ENCODE results near the gene JADE1. TPM values are rescaled to one million over a fixed set of nuclear protein-coding genes. Genes with fewer than 3 reads are reported as not detected.

Gene JADE1
- polyA plus RNA-seq, 4 donors, result 6.2 to 27.3 (median 12.7) TPM

GRCh38 chr4:128830906-128831503 is 21.5 kb downstream of the JADE1 start:
- 11 to 21% (median 18%) methylated on average over 5 of the region's 5 CpGs for WGBS, 3 donors
- Histone ChIP-seq H3K27me3 (ENCODE audit: control insufficient read depth in 3 of 3, insufficient read depth in 3 of 3, low read length in 3 of 3) (no peaks in the 10 kb centered on the region), H3K9me3 (ENCODE audit: control insufficient read depth in 2 of 2, insufficient read depth in 1 of 2, low read depth in 1 of 2, low read length in 1 of 2) (no peaks in the 10 kb centered on the region), H3K27ac (ENCODE audit: low read depth in 1 of 3, low read length in 2 of 3) (peak overlapping the region in 1 of 3 donors; percentile 78), H3K36me3 (ENCODE audit: control insufficient read depth in 3 of 3, insufficient read depth in 2 of 3, low read depth in 1 of 3, low read length in 3 of 3) (peaks cover 0 to 25% (median 6%) of the 10 kb centered on the region in 3 donors), H3K4me1 (ENCODE audit: control insufficient read depth in 3 of 3, insufficient read depth in 2 of 3, low read depth in 1 of 3, low read length in 2 of 3) (peaks cover 7 to 46% (median 25%) of the 10 kb centered on the region in 3 donors), H3K4me3 (ENCODE audit: low read depth in 1 of 3, low read length in 3 of 3) (no peak overlapping the region)
- FAIRE-seq (no peak), DNase-seq (no peak)

- 9 to 48% (median 38%) methylated on average over 8 of the region's 8 CpGs for WGBS, 3 donors
- peak; percentile 73 to 83 for DNase-seq
- H3K27me3 ChIP-seq (ENCODE audit: control insufficient read depth in 3 of 3, insufficient read depth in 3 of 3, low read length in 3 of 3), result no peaks in the 10 kb centered on the region
- peaks cover 7 to 41% (median 25%) of the 10 kb centered on the region in 3 donors for H3K4me1 ChIP-seq (ENCODE audit: control insufficient read depth in 3 of 3, insufficient read depth in 2 of 3, low read depth in 1 of 3, low read length in 2 of 3)
- H3K36me3 ChIP-seq (ENCODE audit: control insufficient read depth in 3 of 3, insufficient read depth in 2 of 3, low read depth in 1 of 3, low read length in 3 of 3), result peaks cover 0 to 25% (median 6%) of the 10 kb centered on the region in 3 donors
- H3K4me3 ChIP-seq (ENCODE audit: low read depth in 1 of 3, low read length in 3 of 3), result no peak overlapping the region
- no peaks in the 10 kb centered on the region for H3K9me3 ChIP-seq (ENCODE audit: control insufficient read depth in 2 of 2, insufficient read depth in 1 of 2, low read depth in 1 of 2, low read length in 1 of 2)
- no peak for FAIRE-seq
- H3K27ac ChIP-seq (ENCODE audit: low read depth in 1 of 3, low read length in 2 of 3), result peak overlapping the region in 2 of 3 donors; percentile 9 to 78
Observed at GRCh38 chr4:128831531-128832242, 22.2 kb downstream of the JADE1 start.

- Histone ChIP-seq H3K4me3 (ENCODE audit: low read depth in 1 of 3, low read length in 3 of 3) (no peak overlapping the region), H3K27ac (ENCODE audit: low read depth in 1 of 3, low read length in 2 of 3) (peak overlapping the region in 1 of 3 donors; percentile 78), H3K4me1 (ENCODE audit: control insufficient read depth in 3 of 3, insufficient read depth in 2 of 3, low read depth in 1 of 3, low read length in 2 of 3) (peaks cover 7 to 41% (median 20%) of the 10 kb centered on the region in 3 donors), H3K36me3 (ENCODE audit: control insufficient read depth in 3 of 3, insufficient read depth in 2 of 3, low read depth in 1 of 3, low read length in 3 of 3) (peaks cover 0 to 28% (median 6%) of the 10 kb centered on the region in 3 donors), H3K9me3 (ENCODE audit: control insufficient read depth in 2 of 2, insufficient read depth in 1 of 2, low read depth in 1 of 2, low read length in 1 of 2) (no peaks in the 10 kb centered on the region), H3K27me3 (ENCODE audit: control insufficient read depth in 3 of 3, insufficient read depth in 3 of 3, low read length in 3 of 3) (no peaks in the 10 kb centered on the region)
- FAIRE-seq (no peak), DNase-seq (no peak)
- 24 to 59% (median 28%) methylated on average over 2 of the region's 2 CpGs for WGBS, 3 donors
Observed at GRCh38 chr4:128832243-128832625, 22.7 kb downstream of the JADE1 start.

- peak overlapping the region in 1 of 3 donors; percentile 26 for H3K27ac ChIP-seq (ENCODE audit: low read depth in 1 of 3, low read length in 2 of 3)
Observed at GRCh38 chr4:128835498-128836222, 26.2 kb downstream of the JADE1 start.

GRCh38 chr4:128837198-128837597 is 27.7 kb downstream of the JADE1 start:
- no peak overlapping the region for H3K4me3 ChIP-seq (ENCODE audit: low read depth in 1 of 3, low read length in 3 of 3)
- H3K4me1 ChIP-seq (ENCODE audit: control insufficient read depth in 3 of 3, insufficient read depth in 2 of 3, low read depth in 1 of 3, low read length in 2 of 3), result peaks cover 3 to 18% (median 5%) of the 10 kb centered on the region in 3 donors
- no peaks in the 10 kb centered on the region for H3K27me3 ChIP-seq (ENCODE audit: control insufficient read depth in 3 of 3, insufficient read depth in 3 of 3, low read length in 3 of 3)
- WGBS, 3 donors, result 92 to 96% (median 95%) methylated on average over 2 of the region's 2 CpGs
- no peaks in the 10 kb centered on the region for H3K9me3 ChIP-seq (ENCODE audit: control insufficient read depth in 2 of 2, insufficient read depth in 1 of 2, low read depth in 1 of 2, low read length in 1 of 2)
- peaks cover 0 to 34% (median 6%) of the 10 kb centered on the region in 3 donors for H3K36me3 ChIP-seq (ENCODE audit: control insufficient read depth in 3 of 3, insufficient read depth in 2 of 3, low read depth in 1 of 3, low read length in 3 of 3)
- no peak for FAIRE-seq
- no peak overlapping the region for H3K27ac ChIP-seq (ENCODE audit: low read depth in 1 of 3, low read length in 2 of 3)
- DNase-seq, result no peak

More at GRCh38 chr4:128835498-128836222, 26.2 kb downstream of the JADE1 start:
- no peak overlapping the region for H3K4me3 ChIP-seq (ENCODE audit: low read depth in 1 of 3, low read length in 3 of 3)
- H3K4me1 ChIP-seq (ENCODE audit: control insufficient read depth in 3 of 3, insufficient read depth in 2 of 3, low read depth in 1 of 3, low read length in 2 of 3), result peaks cover 9 to 33% (median 14%) of the 10 kb centered on the region in 3 donors
- DNase-seq, result no peak
- WGBS, 3 donors, result 34 to 65% (median 63%) methylated on average over 8 of the region's 8 CpGs
- FAIRE-seq, result no peak
- peaks cover 0 to 32% (median 6%) of the 10 kb centered on the region in 3 donors for H3K36me3 ChIP-seq (ENCODE audit: control insufficient read depth in 3 of 3, insufficient read depth in 2 of 3, low read depth in 1 of 3, low read length in 3 of 3)
- H3K27me3 ChIP-seq (ENCODE audit: control insufficient read depth in 3 of 3, insufficient read depth in 3 of 3, low read length in 3 of 3), result no peaks in the 10 kb centered on the region
- H3K9me3 ChIP-seq (ENCODE audit: control insufficient read depth in 2 of 2, insufficient read depth in 1 of 2, low read depth in 1 of 2, low read length in 1 of 2), result no peaks in the 10 kb centered on the region

- H3K27me3 ChIP-seq (ENCODE audit: control insufficient read depth in 3 of 3, insufficient read depth in 3 of 3, low read length in 3 of 3), result no peaks in the 10 kb centered on the region
- no peaks in the 10 kb centered on the region for H3K9me3 ChIP-seq (ENCODE audit: control insufficient read depth in 2 of 2, insufficient read depth in 1 of 2, low read depth in 1 of 2, low read length in 1 of 2)
- FAIRE-seq, result no peak
- 94 to 95% (median 94%) methylated on average over 3 of the region's 3 CpGs for WGBS, 3 donors
- no peak for DNase-seq
- H3K27ac ChIP-seq (ENCODE audit: low read depth in 1 of 3, low read length in 2 of 3), result no peak overlapping the region
- H3K4me3 ChIP-seq (ENCODE audit: low read depth in 1 of 3, low read length in 3 of 3), result no peak overlapping the region
- H3K4me1 ChIP-seq (ENCODE audit: control insufficient read depth in 3 of 3, insufficient read depth in 2 of 3, low read depth in 1 of 3, low read length in 2 of 3), result peaks cover 3 to 14% (median 5%) of the 10 kb centered on the region in 3 donors
- peaks cover 0 to 38% (median 6%) of the 10 kb centered on the region in 3 donors for H3K36me3 ChIP-seq (ENCODE audit: control insufficient read depth in 3 of 3, insufficient read depth in 2 of 3, low read depth in 1 of 3, low read length in 3 of 3)
Observed at GRCh38 chr4:128837679-128838078, 28.2 kb downstream of the JADE1 start.

GRCh38 chr4:128840711-128841318 is 31.3 kb downstream of the JADE1 start:
- Histone ChIP-seq H3K4me3 (ENCODE audit: low read depth in 1 of 3, low read length in 3 of 3) (no peak overlapping the region), H3K27me3 (ENCODE audit: control insufficient read depth in 3 of 3, insufficient read depth in 3 of 3, low read length in 3 of 3) (no peaks in the 10 kb centered on the region), H3K9me3 (ENCODE audit: control insufficient read depth in 2 of 2, insufficient read depth in 1 of 2, low read depth in 1 of 2, low read length in 1 of 2) (no peaks in the 10 kb centered on the region), H3K4me1 (ENCODE audit: control insufficient read depth in 3 of 3, insufficient read depth in 2 of 3, low read depth in 1 of 3, low read length in 2 of 3) (peaks cover 0 to 2% (median 2%) of the 10 kb centered on the region in 3 donors), H3K36me3 (ENCODE audit: control insufficient read depth in 3 of 3, insufficient read depth in 2 of 3, low read depth in 1 of 3, low read length in 3 of 3) (peaks cover 3 to 35% (median 6%) of the 10 kb centered on the region in 3 donors), H3K27ac (ENCODE audit: low read depth in 1 of 3, low read length in 2 of 3) (no peak overlapping the region)
- no peak for DNase-seq
- FAIRE-seq, result no peak
- WGBS, 3 donors, result 89 to 94% (median 91%) methylated on average over 2 of the region's 2 CpGs

- 92 to 94% (median 93%) methylated on average over 2 of the region's 2 CpGs for WGBS, 3 donors
- peaks cover 0 to 2% (median 2%) of the 10 kb centered on the region in 3 donors for H3K4me1 ChIP-seq (ENCODE audit: control insufficient read depth in 3 of 3, insufficient read depth in 2 of 3, low read depth in 1 of 3, low read length in 2 of 3)
- H3K36me3 ChIP-seq (ENCODE audit: control insufficient read depth in 3 of 3, insufficient read depth in 2 of 3, low read depth in 1 of 3, low read length in 3 of 3), result peaks cover 4 to 39% (median 8%) of the 10 kb centered on the region in 3 donors
- FAIRE-seq, result no peak
- DNase-seq, result no peak
- no peaks in the 10 kb centered on the region for H3K9me3 ChIP-seq (ENCODE audit: control insufficient read depth in 2 of 2, insufficient read depth in 1 of 2, low read depth in 1 of 2, low read length in 1 of 2)
- no peak overlapping the region for H3K4me3 ChIP-seq (ENCODE audit: low read depth in 1 of 3, low read length in 3 of 3)
- H3K27me3 ChIP-seq (ENCODE audit: control insufficient read depth in 3 of 3, insufficient read depth in 3 of 3, low read length in 3 of 3), result no peaks in the 10 kb centered on the region
- no peak overlapping the region for H3K27ac ChIP-seq (ENCODE audit: low read depth in 1 of 3, low read length in 2 of 3)
Observed at GRCh38 chr4:128841402-128841801, 31.9 kb downstream of the JADE1 start.

Data from small intestine (tissue), 7 donors.